GM18498 (cell line): ENCODE measurements around the gene ACTA2.

Experiments used
- ATAC-seq: cut with Tn5 transposase; IDR thresholded peaks from one replicate; pipeline ENCODE4 v1.9.1; 2021; ENCODE audit warnings: mild to moderate bottlenecking, moderate library complexity; ENCODE audit not compliant: unreplicated experiment

Gene ACTA2

GRCh38 chr10:88952647-88953111 lies at the start of gene ACTA2:
TSS of gene ACTA2 (minus strand) at chr10:88952773. CDS start at chr10:88948930, 3,843 bp downstream.
- ATAC-seq: no peak

- ATAC-seq: no peak
These were observed 49.1 kb upstream of the ACTA2 start for GRCh38 chr10:89001729-89002072.

GRCh38 chr10:89001024-89001728 lies 48.6 kb upstream of the ACTA2 start:
- no peak for ATAC-seq

- ATAC-seq: no peak
These were observed 47.1 kb upstream of the ACTA2 start for GRCh38 chr10:88999625-89000024.

GRCh38 chr10:88996927-88997326 lies 44.4 kb upstream of the ACTA2 start:
- peak; percentile 52 for ATAC-seq

GRCh38 chr10:88995156-88995876 lies 42.7 kb upstream of the ACTA2 start:
- ATAC-seq: no peak

- no peak for ATAC-seq
These were observed 41.4 kb upstream of the ACTA2 start for GRCh38 chr10:88994019-88994418.

GRCh38 chr10:88992921-88993524 lies 40.5 kb upstream of the ACTA2 start:
- ATAC-seq: no peak

GRCh38 chr10:88991899-88992320 lies 39.3 kb upstream of the ACTA2 start:
- peak; percentile 3 for ATAC-seq

GRCh38 chr10:88991161-88991898 lies 38.8 kb upstream of the ACTA2 start:
- peak; percentile 39 for ATAC-seq

GRCh38 chr10:88990384-88991160 lies 38.0 kb upstream of the ACTA2 start, which contains the start of gene FAS:
TSS of gene FAS (plus strand) at chr10:88990798. CDS start at chr10:88990877, 79 bp downstream.
- ATAC-seq: peak; percentile 61

- peak; percentile 6 for ATAC-seq
These were observed 37.3 kb upstream of the ACTA2 start for GRCh38 chr10:88989824-88990383.

- ATAC-seq: no peak
These were observed 36.9 kb upstream of the ACTA2 start for GRCh38 chr10:88989423-88989822.

GRCh38 chr10:88987840-88988239 lies 35.3 kb upstream of the ACTA2 start:
- no peak for ATAC-seq

GRCh38 chr10:88987243-88987725 lies 34.7 kb upstream of the ACTA2 start:
- no peak for ATAC-seq

- no peak for ATAC-seq
These were observed 34.1 kb upstream of the ACTA2 start for GRCh38 chr10:88986549-88987242.

GRCh38 chr10:88984525-88984924 lies 32.0 kb upstream of the ACTA2 start:
- ATAC-seq: no peak

GRCh38 chr10:88983939-88984338 lies 31.4 kb upstream of the ACTA2 start:
- no peak for ATAC-seq

- ATAC-seq: no peak
These were observed 30.6 kb upstream of the ACTA2 start for GRCh38 chr10:88983206-88983605.
